GM13977 (cell line): Measurements from ENCODE around the gene SMIM28.

Experiments used
- DNase-seq: peaks from one replicate; pipeline ENCODE4 v3.0.0; 2012; ENCODE audit warnings: low spot score
- in situ Hi-C: fragments of 300-500 bp; cut with MboI; formaldehyde crosslinking; loops from one replicate; pipeline ENCODE4 v1.12.0; 2022; ENCODE audit warnings: low sequenced_read_pairs, low pct_unique_long_range_greater_than_20kb, mixed read lengths, inconsistent platforms; ENCODE audit not compliant: unreplicated experiment
- TF ChIP-seq, protein P1 (sequence below): IDR thresholded peaks from 2 replicates; pipeline ENCODE4 v1.5.1; 2012; ENCODE audit warnings: mild to moderate bottlenecking, control low read depth; ENCODE audit not compliant: insufficient read depth; ENCODE audit errors: extremely low read depth, missing control alignments

The SMIM28 gene

DNA sequence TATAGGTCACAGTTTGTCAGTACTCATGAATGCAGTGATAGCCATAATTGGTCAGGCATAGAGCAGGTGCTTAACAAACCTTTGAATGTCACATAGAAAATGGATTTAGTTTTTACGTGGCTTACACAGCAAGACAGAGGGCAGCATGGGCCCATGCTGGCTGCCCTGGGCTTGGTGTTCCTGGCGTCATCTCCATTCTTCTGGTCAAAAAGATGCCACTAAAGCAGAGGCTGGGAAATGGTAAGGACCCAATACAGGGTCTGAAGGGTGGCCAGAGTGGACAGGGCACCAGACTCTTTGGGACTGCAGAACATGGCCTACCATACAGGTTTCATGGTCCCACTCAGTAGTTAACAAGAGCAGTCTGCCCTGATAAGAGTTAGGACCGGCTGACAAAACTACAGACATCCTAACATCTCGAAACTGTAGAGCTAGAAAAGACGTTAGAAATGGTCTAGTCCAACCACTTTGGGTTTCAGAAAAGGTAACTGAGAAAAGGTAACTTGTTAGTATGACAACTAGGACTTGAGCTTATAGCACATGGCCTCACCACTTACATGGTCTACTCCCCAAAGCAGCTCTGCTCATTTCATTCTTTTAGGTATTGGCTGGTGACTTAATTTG lies 48.9 kb downstream of the SMIM28 start:
- in situ Hi-C loops, result no loop called here
- DNase-seq, result no peak

DNA sequence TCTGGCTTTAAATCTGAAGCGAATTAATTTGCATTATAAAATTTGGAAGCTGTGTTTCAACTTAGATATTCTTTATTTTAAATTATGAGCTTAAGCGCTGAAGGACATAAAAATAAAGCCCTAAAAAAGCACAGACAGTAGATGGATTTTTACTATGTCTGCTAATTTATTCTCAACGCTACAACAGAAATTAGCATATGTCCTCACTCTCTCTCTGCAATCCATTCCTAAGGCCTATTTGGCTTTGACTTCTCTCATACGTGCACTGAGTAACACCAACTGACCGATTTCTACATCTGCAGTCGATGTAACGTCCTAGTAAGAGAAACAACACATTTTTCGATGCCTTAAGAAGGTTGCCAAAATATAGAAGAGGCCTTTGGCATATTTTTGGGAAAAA lies 50.0 kb downstream of the SMIM28 start:
- in situ Hi-C loops, result no loop called here
- TF ChIP-seq, protein P1, sequence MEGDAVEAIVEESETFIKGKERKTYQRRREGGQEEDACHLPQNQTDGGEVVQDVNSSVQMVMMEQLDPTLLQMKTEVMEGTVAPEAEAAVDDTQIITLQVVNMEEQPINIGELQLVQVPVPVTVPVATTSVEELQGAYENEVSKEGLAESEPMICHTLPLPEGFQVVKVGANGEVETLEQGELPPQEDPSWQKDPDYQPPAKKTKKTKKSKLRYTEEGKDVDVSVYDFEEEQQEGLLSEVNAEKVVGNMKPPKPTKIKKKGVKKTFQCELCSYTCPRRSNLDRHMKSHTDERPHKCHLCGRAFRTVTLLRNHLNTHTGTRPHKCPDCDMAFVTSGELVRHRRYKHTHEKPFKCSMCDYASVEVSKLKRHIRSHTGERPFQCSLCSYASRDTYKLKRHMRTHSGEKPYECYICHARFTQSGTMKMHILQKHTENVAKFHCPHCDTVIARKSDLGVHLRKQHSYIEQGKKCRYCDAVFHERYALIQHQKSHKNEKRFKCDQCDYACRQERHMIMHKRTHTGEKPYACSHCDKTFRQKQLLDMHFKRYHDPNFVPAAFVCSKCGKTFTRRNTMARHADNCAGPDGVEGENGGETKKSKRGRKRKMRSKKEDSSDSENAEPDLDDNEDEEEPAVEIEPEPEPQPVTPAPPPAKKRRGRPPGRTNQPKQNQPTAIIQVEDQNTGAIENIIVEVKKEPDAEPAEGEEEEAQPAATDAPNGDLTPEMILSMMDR, result no peak
- DNase-seq, result no peak

More for the DNA sequence above, 48.9 kb downstream of the SMIM28 start:
- TF ChIP-seq, protein P1, result no peak

DNA sequence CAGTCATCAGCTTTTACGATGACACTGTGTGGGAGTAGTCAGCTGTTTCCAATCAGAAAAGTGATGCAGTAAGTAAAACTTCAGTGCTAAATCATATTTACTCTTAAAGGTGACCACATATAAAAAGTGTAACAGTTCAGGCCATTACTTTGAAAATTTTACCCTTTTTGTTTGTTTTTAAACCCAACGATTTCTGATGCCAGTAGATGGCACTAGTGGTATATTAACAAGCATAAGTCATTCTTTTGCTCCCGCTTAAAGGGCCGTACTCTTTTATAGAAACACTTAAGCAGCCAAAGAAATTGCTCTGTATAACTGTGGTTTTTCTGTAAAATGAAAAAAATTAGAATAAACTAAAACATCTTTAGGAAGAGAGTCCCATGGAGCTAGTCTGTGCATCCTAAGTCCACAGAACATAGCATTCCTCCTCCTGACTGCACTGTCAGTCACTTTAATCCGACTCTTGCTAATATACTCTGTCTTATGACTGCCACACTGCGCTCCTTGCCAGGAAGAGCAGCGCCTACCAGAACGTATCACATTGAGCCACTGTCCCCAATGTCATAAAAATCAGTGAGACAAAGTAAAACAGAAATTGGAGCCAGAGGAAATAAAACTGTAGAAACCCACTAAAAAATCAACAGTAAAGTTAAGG lies 51.4 kb downstream of the SMIM28 start:
- DNase-seq, result peak; percentile 78
- in situ Hi-C loops, result no loop called here
- TF ChIP-seq, protein P1, result peak; percentile 58

DNA sequence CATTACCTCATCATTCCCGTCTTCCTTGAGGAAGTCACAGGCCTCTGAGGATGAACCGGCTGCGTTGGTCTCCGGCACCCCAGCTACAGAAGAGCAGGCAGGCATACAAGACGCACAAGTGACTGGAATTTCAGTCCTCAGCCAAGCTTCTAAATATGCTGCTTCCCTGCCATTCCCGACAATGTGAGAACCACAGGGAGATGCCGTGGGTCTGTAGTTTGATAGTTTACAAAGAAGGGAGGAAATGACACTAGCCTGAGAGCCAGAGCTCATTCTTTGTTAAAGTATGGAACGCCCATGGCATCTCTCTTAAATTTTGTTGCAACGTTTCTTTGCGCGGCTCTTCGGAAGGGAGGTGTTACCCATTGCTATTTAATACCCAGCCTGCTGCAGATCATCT lies 52.1 kb downstream of the SMIM28 start:
- no peak for DNase-seq
- in situ Hi-C loops, result no loop called here
- TF ChIP-seq, protein P1, result no peak

DNA sequence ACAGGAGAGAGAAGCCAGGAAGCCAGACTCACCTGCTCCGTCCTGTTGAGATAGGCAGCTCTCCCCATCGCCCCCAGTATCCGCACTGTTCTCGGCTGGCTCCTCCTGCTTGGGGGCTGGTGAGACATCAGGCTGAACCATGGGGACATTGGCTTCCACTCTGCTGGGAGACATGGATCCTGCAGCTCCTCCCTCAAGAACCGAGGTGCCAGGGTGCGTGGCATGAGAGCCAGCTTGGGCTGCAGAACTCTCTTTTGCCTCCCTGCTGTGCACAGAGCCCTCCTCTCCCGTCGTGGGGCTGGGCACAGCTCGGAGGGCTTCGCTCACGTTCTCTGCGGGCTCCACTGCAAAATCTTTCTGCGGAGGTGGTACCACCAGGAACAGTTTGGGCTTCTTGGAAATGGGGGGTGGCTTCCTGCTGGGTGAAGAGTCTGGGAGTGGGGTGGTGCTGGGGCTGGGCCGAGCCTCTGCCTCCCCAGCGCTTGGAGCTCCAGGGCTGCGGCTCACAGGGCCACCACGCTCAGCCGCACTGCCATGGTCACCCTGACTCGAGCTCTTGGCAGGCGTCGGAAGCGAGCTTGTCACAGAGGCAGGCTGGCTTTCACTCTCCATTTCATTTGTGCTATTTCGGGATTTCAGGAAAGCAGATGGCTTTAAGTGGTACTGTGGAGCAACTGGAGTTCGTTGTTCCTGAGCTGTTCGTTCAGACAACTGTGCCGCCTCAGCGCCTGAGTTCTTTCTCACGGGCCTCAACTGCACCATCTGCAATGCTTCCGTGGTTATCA lies 52.8 kb downstream of the SMIM28 start:
- no peak for DNase-seq
- in situ Hi-C loops, result no loop called here
- TF ChIP-seq, protein P1, result no peak

DNA sequence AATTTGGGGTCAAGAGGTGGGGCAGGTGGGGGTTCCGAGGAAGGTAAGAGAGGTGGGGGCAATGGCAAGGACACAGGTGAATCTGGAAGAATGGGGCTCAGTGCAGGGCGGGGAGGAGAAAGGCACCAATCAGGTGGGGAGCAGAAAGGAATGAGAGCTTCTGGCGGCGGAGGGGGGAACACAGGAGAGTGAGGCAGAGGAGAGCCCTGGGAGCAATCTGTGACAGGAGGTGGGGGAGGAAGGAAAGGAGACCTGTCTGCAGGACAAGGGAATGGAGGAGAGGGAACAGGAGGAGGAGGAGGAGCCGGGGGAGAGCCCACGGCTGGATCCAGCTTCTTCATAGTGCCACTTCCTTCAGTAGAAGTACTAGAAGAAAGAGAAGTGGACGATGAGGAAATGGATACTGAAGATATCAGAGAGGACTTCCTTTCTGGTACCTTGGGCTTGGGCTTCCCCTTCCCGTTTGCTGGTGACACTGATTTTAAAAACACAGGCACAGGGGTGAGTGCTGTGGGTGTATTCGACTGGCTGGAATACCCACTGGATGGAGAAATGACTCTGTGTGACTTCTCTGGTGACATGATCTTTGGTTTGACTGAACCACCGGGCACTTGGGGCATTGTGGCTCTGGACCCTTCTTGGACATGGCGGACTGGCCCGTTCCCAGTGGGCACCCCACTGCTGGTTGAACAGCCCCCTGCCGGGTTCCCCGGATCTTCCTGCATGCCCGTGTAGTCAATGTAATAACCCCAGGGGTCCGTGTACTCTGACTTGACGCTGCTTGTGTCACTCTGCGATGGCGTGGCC lies 53.8 kb downstream of the SMIM28 start:
- TF ChIP-seq, protein P1, result no peak
- DNase-seq, result no peak
- in situ Hi-C loops, result no loop called here
